ENCODE results near the gene PPARG. TPM values are rescaled to one million over a fixed set of nuclear protein-coding genes. Genes with fewer than 3 reads are reported as not detected.

Gene PPARG
- total RNA-seq, 2 donors from 2014 or later = 1.5 to 18.3 TPM

DNA sequence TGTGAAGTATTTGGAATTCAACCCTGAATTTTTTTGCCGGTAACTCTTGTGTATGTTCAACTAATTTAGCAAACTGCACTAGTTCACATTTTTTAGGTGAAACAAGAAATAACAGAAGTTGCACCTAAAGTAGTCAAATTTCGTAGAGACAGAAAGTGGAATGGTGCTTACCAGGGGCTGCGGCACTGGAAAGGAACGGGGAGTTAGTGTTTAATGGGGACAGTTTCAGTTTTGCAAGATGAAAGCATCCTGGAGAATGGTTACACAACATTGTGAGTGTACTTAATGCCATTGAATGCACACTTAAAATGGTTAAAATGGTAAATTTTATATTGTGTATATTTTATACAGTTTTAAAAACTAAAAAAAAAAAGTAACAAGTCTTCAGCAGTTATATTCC is 27.4 kb downstream of the PPARG start:
- Mint-ChIP-seq H3K4me1 (peaks cover 7% of the 10 kb centered on the region), H3K4me3 (no peak overlapping the region), H3K9me3 (no peaks in the 10 kb centered on the region), H3K27ac (no peak overlapping the region), H3K36me3 (ENCODE audit: low read depth) (no peaks in the 10 kb centered on the region), H3K27me3 (peaks cover 3% of the 10 kb centered on the region)
- no peak for ATAC-seq (replicated peaks)

DNA sequence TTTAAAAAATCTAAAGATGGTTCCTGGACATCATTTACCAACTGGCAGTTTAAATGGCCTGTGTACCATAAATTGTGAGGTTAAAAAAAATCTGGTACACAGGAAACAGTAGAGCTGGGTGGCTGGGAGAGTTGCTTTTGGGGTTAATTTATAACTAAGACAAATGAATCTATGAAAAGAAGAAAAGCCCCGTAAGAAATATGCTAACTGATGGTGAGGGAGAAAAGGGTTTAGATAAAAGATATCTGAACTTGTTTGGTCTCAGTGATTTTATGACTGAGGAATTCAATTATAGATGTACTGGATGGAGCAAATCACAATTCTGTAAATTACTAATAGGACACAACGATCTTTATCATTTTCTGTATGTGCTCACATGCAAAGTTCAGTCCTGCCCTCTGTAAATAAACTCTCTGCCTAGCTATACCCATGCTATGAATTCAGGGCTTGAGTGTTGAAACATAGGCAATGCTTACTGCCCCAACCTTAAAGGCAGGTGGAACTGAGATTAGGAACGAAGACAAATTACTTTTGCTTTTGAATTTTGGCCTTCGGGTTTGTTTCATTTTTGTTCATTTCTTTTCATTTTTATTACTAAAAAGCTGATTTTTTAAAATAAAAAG is 28.0 kb downstream of the PPARG start:
- no peak overlapping the region for H3K27ac Mint-ChIP-seq
- H3K4me3 Mint-ChIP-seq = no peak overlapping the region
- H3K36me3 Mint-ChIP-seq (ENCODE audit: low read depth) = no peaks in the 10 kb centered on the region
- ATAC-seq (replicated peaks) = no peak
- H3K27me3 Mint-ChIP-seq = peaks cover 3% of the 10 kb centered on the region
- H3K4me1 Mint-ChIP-seq = peaks cover 4% of the 10 kb centered on the region
- no peaks in the 10 kb centered on the region for H3K9me3 Mint-ChIP-seq

DNA sequence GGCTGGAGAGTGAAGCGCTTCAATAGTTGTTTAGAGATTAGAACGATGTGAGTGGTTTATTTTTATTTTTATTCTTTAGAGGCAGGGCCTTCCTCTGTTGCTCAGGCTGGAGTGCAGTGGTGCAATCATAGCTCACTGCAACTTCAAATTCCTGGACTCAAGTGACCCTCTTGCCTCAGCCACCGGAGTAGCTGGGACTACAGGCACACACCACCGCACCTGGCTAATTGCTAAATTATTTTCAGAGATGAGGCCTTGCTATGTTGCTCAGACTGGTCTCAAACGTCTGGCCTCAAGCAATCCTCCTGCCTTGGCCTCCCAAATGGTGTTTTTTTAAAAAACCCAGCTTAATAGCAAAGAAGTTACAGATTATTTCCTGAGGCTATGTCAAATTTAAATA is 29.0 kb downstream of the PPARG start:
- no peak overlapping the region for H3K27ac Mint-ChIP-seq
- no peaks in the 10 kb centered on the region for H3K36me3 Mint-ChIP-seq (ENCODE audit: low read depth)
- H3K27me3 Mint-ChIP-seq = peaks cover 4% of the 10 kb centered on the region
- no peak overlapping the region for H3K4me3 Mint-ChIP-seq
- no peaks in the 10 kb centered on the region for H3K4me1 Mint-ChIP-seq
- H3K9me3 Mint-ChIP-seq = no peaks in the 10 kb centered on the region
- no peak for ATAC-seq (replicated peaks)

DNA sequence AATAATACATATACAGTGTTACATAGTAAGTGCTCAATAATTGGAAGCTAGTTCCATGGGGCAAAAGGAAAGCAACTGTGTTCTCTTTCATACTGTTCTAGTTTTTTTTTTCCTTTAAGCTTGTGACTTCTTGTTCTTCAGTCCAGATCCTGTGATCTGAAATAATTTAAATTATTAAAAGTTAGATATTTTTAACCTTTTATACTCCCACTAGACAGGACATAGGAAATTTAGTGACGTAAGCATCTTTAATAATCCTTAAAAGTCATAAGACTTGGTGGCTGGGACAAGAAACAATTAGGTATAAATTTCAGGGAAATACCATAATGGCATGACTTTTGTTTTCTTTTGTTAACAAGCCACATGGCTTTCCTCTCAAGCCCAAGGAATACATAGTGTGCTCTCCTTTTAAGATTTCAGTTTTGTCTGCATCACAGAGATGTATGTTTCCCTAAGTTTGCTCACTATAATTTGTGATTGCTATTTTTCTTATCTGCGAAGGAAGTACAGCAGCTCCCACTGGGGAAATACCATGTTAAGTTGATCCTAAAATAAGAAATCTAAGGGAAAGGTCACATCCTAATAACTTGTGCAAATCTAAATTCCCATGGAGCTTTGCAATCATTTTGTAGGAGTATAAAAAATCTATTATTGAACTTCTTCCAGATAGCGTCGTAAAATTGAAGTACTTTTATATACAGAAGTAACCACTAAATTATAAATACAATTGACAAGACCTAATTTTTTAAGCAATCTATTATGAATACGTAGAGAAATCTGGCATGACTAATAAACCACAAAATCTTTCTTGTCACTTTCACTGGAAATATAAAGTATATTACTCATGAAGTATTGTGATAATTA is 30.1 kb downstream of the PPARG start:
- Mint-ChIP-seq H3K9me3 (no peaks in the 10 kb centered on the region), H3K36me3 (ENCODE audit: low read depth) (no peaks in the 10 kb centered on the region)

DNA sequence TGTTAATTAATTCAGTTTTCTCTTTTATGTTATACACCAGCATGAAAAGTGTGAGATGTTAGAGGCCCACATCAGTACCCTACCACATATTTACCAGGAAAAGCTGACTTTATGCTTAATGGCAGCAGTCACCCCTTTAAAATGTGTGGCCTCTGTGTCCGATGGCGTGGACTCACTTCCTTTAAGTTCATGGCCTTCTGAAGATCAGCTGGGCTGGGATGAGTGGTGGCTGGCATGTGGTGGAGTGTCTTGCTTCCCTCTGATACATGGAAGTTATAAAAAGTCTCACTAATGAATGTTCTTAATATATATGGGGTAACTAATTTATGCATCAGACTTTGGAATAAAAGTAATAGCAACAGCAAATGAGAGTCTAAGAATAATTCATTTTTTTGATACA is 32.1 kb downstream of the PPARG start:
- Mint-ChIP-seq H3K36me3 (ENCODE audit: low read depth) (no peaks in the 10 kb centered on the region), H3K27me3 (peaks cover 7% of the 10 kb centered on the region), H3K9me3 (no peaks in the 10 kb centered on the region), H3K27ac (no peak overlapping the region), H3K4me1 (no peaks in the 10 kb centered on the region), H3K4me3 (no peak overlapping the region)
- ATAC-seq (replicated peaks) = no peak

More for the DNA sequence above, 30.1 kb downstream of the PPARG start:
- H3K27ac Mint-ChIP-seq = no peak overlapping the region
- H3K4me1 Mint-ChIP-seq = no peaks in the 10 kb centered on the region
- peaks cover 11% of the 10 kb centered on the region for H3K27me3 Mint-ChIP-seq
- H3K4me3 Mint-ChIP-seq = no peak overlapping the region
- ATAC-seq (replicated peaks) = no peak

DNA sequence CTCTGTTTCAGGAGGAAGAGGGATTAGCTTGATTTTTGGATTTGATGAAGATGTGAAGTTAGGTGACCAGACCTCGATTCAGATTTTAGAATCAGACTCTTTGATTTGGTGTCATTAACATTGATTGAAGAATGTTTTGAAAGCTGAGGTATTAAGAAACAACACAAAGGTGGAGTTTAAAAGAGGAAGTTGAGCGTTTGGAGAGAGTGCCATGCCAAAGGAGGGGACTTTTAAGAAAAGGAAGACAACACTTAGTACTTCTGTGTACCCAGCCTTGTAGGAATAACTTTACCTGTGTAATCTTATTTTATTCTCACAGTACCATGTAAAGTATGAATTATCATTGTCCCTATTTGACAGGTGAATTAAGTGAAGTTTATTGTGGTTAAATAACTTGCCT is 34.4 kb downstream of the PPARG start:
- Mint-ChIP-seq H3K4me3 (no peak overlapping the region), H3K27me3 (peaks cover 7% of the 10 kb centered on the region), H3K4me1 (no peaks in the 10 kb centered on the region), H3K9me3 (no peaks in the 10 kb centered on the region), H3K27ac (no peak overlapping the region), H3K36me3 (ENCODE audit: low read depth) (no peaks in the 10 kb centered on the region)
- no peak for ATAC-seq (replicated peaks)

DNA sequence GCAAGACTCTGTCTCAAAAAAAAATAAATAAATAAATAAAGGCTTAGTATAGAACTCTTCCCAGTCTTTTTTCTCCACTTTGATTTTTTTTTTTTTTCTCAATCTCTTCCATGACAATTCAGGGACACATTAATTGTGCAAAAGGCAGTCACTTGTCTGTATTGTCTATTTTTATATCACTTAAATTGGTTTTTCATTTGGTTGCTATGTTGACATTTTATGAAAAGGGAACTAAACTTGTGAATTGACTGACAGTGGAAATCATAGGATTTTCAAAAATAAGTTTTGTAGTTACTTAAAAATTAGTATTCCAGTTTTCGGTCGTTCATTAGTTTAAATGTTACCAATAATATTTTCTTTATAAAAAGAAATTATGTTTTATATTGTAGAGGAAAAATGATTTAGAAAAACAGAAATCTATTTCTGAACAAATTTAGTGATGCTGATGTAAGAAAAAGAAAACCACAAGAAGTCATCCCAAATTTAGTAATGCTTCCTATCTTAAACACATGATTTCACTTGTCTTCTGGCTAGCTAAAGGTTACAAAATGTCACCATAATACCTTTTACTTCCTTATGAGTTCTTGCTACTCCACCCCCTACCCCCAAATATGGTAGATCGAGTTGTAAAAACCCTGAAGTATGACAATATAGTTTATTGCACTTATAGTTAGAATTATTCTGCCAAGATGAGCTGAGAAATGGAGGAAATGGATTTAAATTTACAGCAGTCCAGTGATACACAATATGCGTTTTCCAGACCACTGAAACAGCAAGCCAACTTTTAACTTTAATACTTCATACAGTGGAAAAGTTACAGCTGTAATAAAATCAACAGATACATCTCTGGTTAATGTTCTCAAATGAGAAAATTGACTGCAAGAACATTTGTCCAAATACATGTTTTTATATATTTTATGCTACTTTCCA is 37.0 kb downstream of the PPARG start:
- Mint-ChIP-seq H3K9me3 (no peaks in the 10 kb centered on the region), H3K27me3 (peaks cover 7% of the 10 kb centered on the region), H3K4me3 (no peak overlapping the region), H3K27ac (no peak overlapping the region), H3K36me3 (ENCODE audit: low read depth) (no peaks in the 10 kb centered on the region), H3K4me1 (no peaks in the 10 kb centered on the region)
- no peak for ATAC-seq (replicated peaks)

DNA sequence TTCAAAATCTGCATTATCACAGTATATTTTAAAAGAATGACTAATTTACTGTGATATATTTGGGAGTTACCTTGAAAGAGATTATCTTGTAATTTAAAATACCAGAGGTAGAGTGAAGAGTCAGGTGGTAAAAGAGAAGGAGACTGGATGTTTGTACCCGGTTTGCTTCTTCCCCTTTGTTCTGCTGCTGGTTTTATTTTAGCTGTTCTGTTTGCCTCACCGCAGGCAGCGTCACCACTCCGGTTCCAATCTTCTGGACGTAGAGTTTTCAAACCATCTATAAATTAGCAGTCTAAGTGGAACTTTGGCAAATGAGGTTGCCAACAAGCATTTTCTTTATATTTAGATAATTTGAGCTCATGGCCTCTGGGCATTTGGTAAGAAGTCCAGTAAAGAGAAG is 38.2 kb downstream of the PPARG start:
- Mint-ChIP-seq H3K4me3 (no peak overlapping the region), H3K27me3 (peaks cover 7% of the 10 kb centered on the region), H3K4me1 (no peaks in the 10 kb centered on the region), H3K27ac (no peak overlapping the region), H3K9me3 (no peaks in the 10 kb centered on the region), H3K36me3 (ENCODE audit: low read depth) (no peaks in the 10 kb centered on the region)
- ATAC-seq (replicated peaks) = no peak

DNA sequence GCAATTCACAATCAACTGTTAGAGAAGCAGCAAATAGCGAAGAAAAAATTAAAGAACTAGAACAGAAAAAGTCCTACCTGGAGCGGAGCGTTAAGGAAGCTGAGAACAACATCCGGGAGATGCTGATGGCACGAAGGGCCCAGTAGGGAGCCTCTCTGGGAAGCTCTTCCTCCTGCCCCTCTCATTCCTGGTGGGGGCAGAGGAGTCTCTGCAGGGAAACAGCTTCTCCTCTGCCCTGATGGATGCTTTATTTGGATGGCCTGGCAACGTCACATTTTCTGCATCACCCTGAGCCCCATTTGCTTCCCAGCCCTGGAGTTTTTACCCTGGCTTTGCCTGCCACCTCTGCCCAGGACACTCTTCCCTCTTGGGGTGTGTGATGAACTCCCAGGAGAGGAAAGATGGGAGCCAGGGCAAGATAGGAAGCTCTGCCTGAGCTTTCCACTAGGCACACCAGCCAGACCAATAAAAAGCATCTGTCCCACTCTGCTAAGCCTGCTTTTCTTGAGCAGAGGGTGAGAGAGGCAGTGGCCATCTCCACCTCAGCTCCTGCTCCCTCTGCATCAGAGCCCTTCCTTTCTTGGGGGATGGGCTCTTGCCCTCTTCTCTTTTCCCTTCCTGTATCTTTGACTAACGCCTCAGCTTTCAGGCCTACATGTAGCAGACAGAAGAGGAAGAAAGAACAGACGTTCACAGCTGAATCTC is 39.4 kb downstream of the PPARG start:
- no peaks in the 10 kb centered on the region for H3K36me3 Mint-ChIP-seq (ENCODE audit: low read depth)
- no peak overlapping the region for H3K4me3 Mint-ChIP-seq
- H3K27me3 Mint-ChIP-seq = peaks cover 4% of the 10 kb centered on the region
- ATAC-seq (replicated peaks) = no peak
- no peak overlapping the region for H3K27ac Mint-ChIP-seq
- H3K9me3 Mint-ChIP-seq = no peaks in the 10 kb centered on the region
- H3K4me1 Mint-ChIP-seq = no peaks in the 10 kb centered on the region

DNA sequence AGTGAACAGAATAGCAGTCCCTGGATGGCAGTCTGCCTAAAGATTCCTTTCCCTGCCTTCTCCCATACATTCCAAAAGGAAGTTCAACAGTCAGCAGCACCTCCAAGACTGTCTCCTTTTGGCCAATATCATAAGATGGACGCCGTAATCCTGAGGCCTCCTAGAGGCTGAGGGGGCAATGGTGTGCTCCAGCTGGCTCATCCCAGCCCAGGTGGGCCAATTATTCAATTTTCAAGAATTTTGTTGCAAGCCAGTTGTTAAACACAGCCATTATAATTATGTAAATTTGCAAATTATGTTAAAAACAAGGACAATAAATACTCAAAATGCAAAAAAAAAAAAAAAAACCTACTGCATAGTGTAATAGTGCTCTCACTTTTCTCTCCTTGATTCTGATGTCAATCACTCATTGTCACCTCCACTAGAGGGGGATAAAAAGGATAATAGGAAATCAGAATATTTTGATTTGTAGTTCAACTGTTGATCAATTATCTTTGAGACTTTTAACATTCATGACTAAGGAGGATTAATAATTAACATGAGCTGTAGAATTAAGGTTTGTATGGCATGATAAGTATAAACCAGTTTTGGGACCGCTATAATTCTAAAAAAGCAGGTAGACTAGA is 40.1 kb downstream of the PPARG start:
- Mint-ChIP-seq H3K4me1 (no peaks in the 10 kb centered on the region), H3K4me3 (no peak overlapping the region), H3K9me3 (no peaks in the 10 kb centered on the region), H3K27me3 (no peaks in the 10 kb centered on the region), H3K27ac (no peak overlapping the region), H3K36me3 (ENCODE audit: low read depth) (no peaks in the 10 kb centered on the region)
- no peak for ATAC-seq (replicated peaks)

DNA sequence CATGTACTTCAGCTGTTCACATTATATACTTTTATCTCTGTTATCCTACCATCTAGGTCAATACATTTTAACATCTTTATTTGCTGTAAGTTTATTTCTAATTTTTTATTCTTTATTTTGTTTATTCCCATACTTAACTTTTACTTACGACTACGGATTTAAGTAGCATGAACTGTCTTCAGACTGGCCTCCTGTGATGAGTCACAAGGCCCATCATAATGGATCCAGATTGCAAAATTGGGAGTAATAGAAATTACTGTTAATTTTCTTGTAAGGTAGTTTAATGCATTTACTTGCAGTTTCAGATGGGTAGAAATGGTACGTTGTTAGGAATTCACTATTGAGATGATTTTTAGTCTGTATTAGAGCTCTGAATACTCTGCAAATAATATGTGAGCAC is 45.9 kb downstream of the PPARG start:
- ATAC-seq (replicated peaks) = no peak
- H3K9me3 Mint-ChIP-seq = no peaks in the 10 kb centered on the region

DNA sequence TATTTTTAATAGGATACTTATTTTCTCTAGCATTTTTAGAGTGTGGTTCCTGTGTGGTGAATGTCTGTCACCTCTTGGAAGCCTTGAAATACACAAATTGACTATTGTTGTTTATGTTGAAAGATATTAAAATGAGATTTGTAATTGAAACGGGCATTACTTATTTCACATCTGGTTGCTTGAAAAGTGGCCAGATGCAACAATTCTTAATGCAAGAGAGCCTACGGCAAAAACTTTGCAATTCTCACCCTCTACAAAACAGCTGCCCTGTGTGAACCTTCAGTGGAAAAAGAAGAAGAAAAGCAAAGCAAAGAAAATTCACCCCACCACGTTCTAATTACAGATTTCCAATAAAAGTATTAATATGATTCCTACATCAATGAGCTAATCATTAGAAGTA is 46.6 kb downstream of the PPARG start:
- H3K27ac Mint-ChIP-seq = peak overlapping the region; percentile 67
- H3K4me3 Mint-ChIP-seq = peak overlapping the region; percentile 72
- no peak for ATAC-seq (replicated peaks)
- H3K36me3 Mint-ChIP-seq (ENCODE audit: low read depth) = no peaks in the 10 kb centered on the region
- no peaks in the 10 kb centered on the region for H3K9me3 Mint-ChIP-seq
- peaks cover 14% of the 10 kb centered on the region for H3K4me1 Mint-ChIP-seq
- H3K27me3 Mint-ChIP-seq = no peaks in the 10 kb centered on the region

More for the DNA sequence above, 45.9 kb downstream of the PPARG start:
- Mint-ChIP-seq H3K27me3 (no peaks in the 10 kb centered on the region), H3K4me3 (no peak overlapping the region), H3K36me3 (ENCODE audit: low read depth) (no peaks in the 10 kb centered on the region), H3K4me1 (peaks cover 14% of the 10 kb centered on the region), H3K27ac (no peak overlapping the region)

DNA sequence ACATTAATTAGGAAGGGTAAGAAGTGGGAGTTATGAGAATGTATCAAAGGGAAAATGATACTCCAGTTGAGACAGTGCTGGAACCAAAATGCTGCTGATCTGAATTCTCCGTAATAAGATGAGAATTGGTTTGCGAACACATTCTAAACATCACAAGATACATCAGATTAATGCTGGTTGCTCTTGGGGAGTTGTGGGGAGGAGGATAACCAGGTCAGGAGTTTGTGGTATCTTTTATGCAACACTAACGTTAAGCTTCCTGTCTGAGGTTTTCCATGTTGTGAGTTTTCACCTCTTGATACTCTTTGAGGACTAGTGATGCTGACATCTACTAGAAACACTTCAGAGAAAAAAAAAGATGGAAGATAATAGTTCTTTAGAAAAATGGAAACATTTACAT is 47.2 kb downstream of the PPARG start:
- Mint-ChIP-seq H3K9me3 (no peaks in the 10 kb centered on the region), H3K36me3 (ENCODE audit: low read depth) (no peaks in the 10 kb centered on the region), H3K4me1 (peaks cover 14% of the 10 kb centered on the region), H3K4me3 (peak overlapping the region; percentile 72), H3K27me3 (no peaks in the 10 kb centered on the region), H3K27ac (peak overlapping the region; percentile 67)
- ATAC-seq (replicated peaks) = peak; percentile 80
